Measurements from ENCODE around the gene CEMIP. TPM values are rescaled to one million over a fixed set of nuclear protein-coding genes. Genes with fewer than 3 reads are reported as not detected.

Gene CEMIP
- total and polyA plus RNA-seq, 2 of the 8 experiments (the other 6 are each of a cell fraction or from before 2014, with no cell fraction given): 0.11 to 0.60 TPM

DNA sequence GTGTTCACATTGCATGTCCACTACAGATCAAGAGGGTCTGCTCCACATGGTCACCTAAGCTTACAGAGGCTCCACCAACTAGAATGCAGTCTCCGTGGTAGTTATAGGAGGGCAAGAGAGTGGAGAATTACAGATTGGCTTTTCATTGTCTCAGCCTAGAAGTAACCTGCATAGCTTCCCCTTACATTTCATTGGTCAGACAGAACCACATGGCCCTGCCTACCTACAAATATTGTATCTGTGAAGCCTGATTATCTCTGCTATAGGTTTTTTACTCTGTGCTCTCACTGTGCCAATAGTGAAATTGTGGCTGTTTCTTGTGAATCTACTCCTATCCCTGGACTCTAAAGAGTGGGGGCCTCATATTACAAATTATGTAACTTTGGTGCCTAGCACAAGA, 219.1 kb downstream of the CEMIP start:
- H3K79me1 ChIP-seq (ENCODE audit: low read depth, low read length): peaks cover 2% of the 10 kb centered on the region; the same call in 1 of the 2 replicates
- H2AFZ ChIP-seq (ENCODE audit: low read length): no peak overlapping the region
- no peak overlapping the region for H4K8ac ChIP-seq (ENCODE audit: extremely low read depth, insufficient read depth, low read length)
- no peak overlapping the region for H2AK5ac ChIP-seq (ENCODE audit: low read depth, low read length)
- no peak overlapping the region for H3K23ac ChIP-seq (ENCODE audit: insufficient read length)
- H2BK20ac ChIP-seq (ENCODE audit: low read length): no peak overlapping the region
- H3K9ac ChIP-seq (replicated peaks in 1 of 4; ENCODE audit: extremely low read depth in 1 of 4, low read depth in 3 of 4, low read length in 3 of 4): no peak overlapping the region
- no peak overlapping the region for H2BK15ac ChIP-seq (ENCODE audit: low read length)
- ChIA-PET CTCF (ENCODE audit: partially characterized antibody) (interaction anchor here (0.6 to 1.3 kb wide), 6 partner anchors 50 to 564 kb away, joined by 3 to 5 read pairs (median 4); no protein-coding TSS in a partner anchor), POLR2A (ENCODE audit: partially characterized antibody) (no interaction called here)
- H2BK12ac ChIP-seq (ENCODE audit: low read depth, low read length): no peak overlapping the region
- no peak overlapping the region for H3K14ac ChIP-seq (ENCODE audit: insufficient read length)
- no peak overlapping the region for H3K4me3 ChIP-seq (ENCODE audit: extremely low read depth in 1 of 4, insufficient read depth in 2 of 4, low read depth in 3 of 4, low read length in 4 of 4)
- H3K27ac ChIP-seq (ENCODE audit: low read depth, low read length): no peak overlapping the region
- H3K9me3 ChIP-seq (ENCODE audit: insufficient read depth in 2 of 2, low read depth in 1 of 2, low read length in 1 of 2): no peaks in the 10 kb centered on the region; a peak in 1 of 4 replicates
- H4K5ac ChIP-seq (ENCODE audit: insufficient read length, low read depth, low read length): no peak overlapping the region
- peaks cover 0 to 8% (median 5%) of the 10 kb centered on the region in 4 experiments; a peak in 4 of 7 replicates for H3K4me1 ChIP-seq (replicated peaks in 1 of 4; ENCODE audit: control insufficient read depth in 3 of 4, insufficient read depth in 4 of 4, low read length in 3 of 4)
- H3K4me2 ChIP-seq (ENCODE audit: insufficient read depth in 1 of 2, low read depth in 2 of 2, low read length in 2 of 2): no peak overlapping the region
- H3K36me3 ChIP-seq (ENCODE audit: control insufficient read depth in 2 of 4, insufficient read depth in 4 of 4, low read length in 3 of 4): no peaks in the 10 kb centered on the region; a peak in 1 of 8 replicates
- TF ChIP-seq BACH1 (IDR thresholded peaks at IDR 0.05; ENCODE audit: low read length): no peak
- no peak for TF ChIP-seq ZNF274 (IDR thresholded peaks at IDR 0.05; ENCODE audit: borderline replicate concordance, extremely low read depth, low read length)
- TF ChIP-seq JUN (IDR thresholded peaks at IDR 0.05; ENCODE audit: low read depth, low read length): no peak
- TF ChIP-seq, protein P1, sequence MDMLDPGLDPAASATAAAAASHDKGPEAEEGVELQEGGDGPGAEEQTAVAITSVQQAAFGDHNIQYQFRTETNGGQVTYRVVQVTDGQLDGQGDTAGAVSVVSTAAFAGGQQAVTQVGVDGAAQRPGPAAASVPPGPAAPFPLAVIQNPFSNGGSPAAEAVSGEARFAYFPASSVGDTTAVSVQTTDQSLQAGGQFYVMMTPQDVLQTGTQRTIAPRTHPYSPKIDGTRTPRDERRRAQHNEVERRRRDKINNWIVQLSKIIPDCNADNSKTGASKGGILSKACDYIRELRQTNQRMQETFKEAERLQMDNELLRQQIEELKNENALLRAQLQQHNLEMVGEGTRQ (IDR thresholded peaks at IDR 0.05; ENCODE audit: low read length): no peak
- TF ChIP-seq NANOG (IDR thresholded peaks at IDR 0.05; ENCODE audit: insufficient read depth, low read depth, low read length, poor library complexity, severe bottlenecking): no peak
- TF ChIP-seq, protein P2, sequence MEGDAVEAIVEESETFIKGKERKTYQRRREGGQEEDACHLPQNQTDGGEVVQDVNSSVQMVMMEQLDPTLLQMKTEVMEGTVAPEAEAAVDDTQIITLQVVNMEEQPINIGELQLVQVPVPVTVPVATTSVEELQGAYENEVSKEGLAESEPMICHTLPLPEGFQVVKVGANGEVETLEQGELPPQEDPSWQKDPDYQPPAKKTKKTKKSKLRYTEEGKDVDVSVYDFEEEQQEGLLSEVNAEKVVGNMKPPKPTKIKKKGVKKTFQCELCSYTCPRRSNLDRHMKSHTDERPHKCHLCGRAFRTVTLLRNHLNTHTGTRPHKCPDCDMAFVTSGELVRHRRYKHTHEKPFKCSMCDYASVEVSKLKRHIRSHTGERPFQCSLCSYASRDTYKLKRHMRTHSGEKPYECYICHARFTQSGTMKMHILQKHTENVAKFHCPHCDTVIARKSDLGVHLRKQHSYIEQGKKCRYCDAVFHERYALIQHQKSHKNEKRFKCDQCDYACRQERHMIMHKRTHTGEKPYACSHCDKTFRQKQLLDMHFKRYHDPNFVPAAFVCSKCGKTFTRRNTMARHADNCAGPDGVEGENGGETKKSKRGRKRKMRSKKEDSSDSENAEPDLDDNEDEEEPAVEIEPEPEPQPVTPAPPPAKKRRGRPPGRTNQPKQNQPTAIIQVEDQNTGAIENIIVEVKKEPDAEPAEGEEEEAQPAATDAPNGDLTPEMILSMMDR (IDR thresholded peaks at IDR 0.05; ENCODE audit: control extremely low read depth in 1 of 3, insufficient read depth in 1 of 3, low read depth in 1 of 3, low read length in 3 of 3): no peak
- H2BK120ac ChIP-seq (replicated peaks; ENCODE audit: low read depth, low read length): no peak overlapping the region
- H3K23me2 ChIP-seq (ENCODE audit: low read depth, low read length): peaks cover 17% of the 10 kb centered on the region; the same call in 1 of the 2 replicates
- peaks cover 0 to 6% of the 10 kb centered on the region in 2 experiments for H4K20me1 ChIP-seq (replicated peaks in 1 of 2; ENCODE audit: control insufficient read depth in 1 of 2, insufficient read depth in 2 of 2, low read length in 2 of 2)
- H3K56ac ChIP-seq (replicated peaks; ENCODE audit: insufficient read length, low read depth, low read length): no peak overlapping the region
- no peak for DNase-seq (ENCODE audit: low read depth in 1 of 2, low spot score in 2 of 2)
- peaks cover 0 to 12% (median 9%) of the 10 kb centered on the region in 4 experiments; a peak in 5 of 7 replicates for H3K27me3 ChIP-seq (replicated peaks in 1 of 4; ENCODE audit: control insufficient read depth in 3 of 4, extremely low read depth in 1 of 4, insufficient read depth in 3 of 4, low read length in 3 of 4)
- H3K18ac ChIP-seq (ENCODE audit: extremely low read depth, low read length): no peak overlapping the region
- no peak overlapping the region for H4K91ac ChIP-seq (replicated peaks; ENCODE audit: insufficient read length, low read length)
- H3K4ac ChIP-seq (replicated peaks; ENCODE audit: insufficient read length, low read depth, low read length): no peak overlapping the region
- no peaks in the 10 kb centered on the region for H3K79me2 ChIP-seq (ENCODE audit: control insufficient read depth in 1 of 2, insufficient read depth in 2 of 2, low read length in 2 of 2)
- no peak overlapping the region for H2BK5ac ChIP-seq (ENCODE audit: low read depth, low read length)
- WGBS, 2 experiments (ENCODE audit: extremely low coverage in 1 of 2, insufficient coverage in 1 of 2, insufficient read length in 1 of 2, insufficient replicate concordance in 2 of 2, low coverage in 1 of 2, low lambda C conversion rate in 2 of 2, missing lambda C conversion rate in 1 of 2): 89% methylated on average over 1 of the region's 1 CpG; no CpG with 5 or more reads in 1 of the 2 experiments
- FAIRE-seq: no peak
